Peyer's patch (tissue), 4 donors: ENCODE results near the gene LEMD2.

ENCODE experiments used
- POLR2A ChIP-seq, 2 donors: fragments of 450-650 bp; IDR thresholded peaks; one replicate each; pipeline ENCODE4 v1.5.1; 2017; ENCODE audit warnings: antibody characterized with exemption in 2 of 2, mild to moderate bottlenecking in 2 of 2, moderate library complexity in 2 of 2
- TF ChIP-seq, protein P1 (sequence below), 6 experiments: fragments of 450-650 bp in 4 of 6; fragments of 200-600 bp in 2 of 6; sonication (generic) in 1 of 6; IDR thresholded peaks; one replicate each; pipeline ENCODE4 v1.5.1; 2017 to 2019; ENCODE audit warnings: antibody characterized with exemption in 6 of 6, mild to moderate bottlenecking in 3 of 6, moderate library complexity in 1 of 6

GRCh38 chr6:33761581-33761921, 27.4 kb downstream of the LEMD2 start:
- TF ChIP-seq, protein P1, sequence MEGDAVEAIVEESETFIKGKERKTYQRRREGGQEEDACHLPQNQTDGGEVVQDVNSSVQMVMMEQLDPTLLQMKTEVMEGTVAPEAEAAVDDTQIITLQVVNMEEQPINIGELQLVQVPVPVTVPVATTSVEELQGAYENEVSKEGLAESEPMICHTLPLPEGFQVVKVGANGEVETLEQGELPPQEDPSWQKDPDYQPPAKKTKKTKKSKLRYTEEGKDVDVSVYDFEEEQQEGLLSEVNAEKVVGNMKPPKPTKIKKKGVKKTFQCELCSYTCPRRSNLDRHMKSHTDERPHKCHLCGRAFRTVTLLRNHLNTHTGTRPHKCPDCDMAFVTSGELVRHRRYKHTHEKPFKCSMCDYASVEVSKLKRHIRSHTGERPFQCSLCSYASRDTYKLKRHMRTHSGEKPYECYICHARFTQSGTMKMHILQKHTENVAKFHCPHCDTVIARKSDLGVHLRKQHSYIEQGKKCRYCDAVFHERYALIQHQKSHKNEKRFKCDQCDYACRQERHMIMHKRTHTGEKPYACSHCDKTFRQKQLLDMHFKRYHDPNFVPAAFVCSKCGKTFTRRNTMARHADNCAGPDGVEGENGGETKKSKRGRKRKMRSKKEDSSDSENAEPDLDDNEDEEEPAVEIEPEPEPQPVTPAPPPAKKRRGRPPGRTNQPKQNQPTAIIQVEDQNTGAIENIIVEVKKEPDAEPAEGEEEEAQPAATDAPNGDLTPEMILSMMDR (IDR thresholded peaks at IDR 0.05), result no peak
- TF ChIP-seq POLR2A (IDR thresholded peaks at IDR 0.05), result no peak
